ENCODE measurements around the gene ZBED1. TPM values are rescaled to one million over a fixed set of nuclear protein-coding genes. Genes with fewer than 3 reads are reported as not detected.

The ZBED1 gene
- total and polyA plus RNA-seq, 4 donors = 15.9 to 49.0 (median 26.9) TPM

DNA sequence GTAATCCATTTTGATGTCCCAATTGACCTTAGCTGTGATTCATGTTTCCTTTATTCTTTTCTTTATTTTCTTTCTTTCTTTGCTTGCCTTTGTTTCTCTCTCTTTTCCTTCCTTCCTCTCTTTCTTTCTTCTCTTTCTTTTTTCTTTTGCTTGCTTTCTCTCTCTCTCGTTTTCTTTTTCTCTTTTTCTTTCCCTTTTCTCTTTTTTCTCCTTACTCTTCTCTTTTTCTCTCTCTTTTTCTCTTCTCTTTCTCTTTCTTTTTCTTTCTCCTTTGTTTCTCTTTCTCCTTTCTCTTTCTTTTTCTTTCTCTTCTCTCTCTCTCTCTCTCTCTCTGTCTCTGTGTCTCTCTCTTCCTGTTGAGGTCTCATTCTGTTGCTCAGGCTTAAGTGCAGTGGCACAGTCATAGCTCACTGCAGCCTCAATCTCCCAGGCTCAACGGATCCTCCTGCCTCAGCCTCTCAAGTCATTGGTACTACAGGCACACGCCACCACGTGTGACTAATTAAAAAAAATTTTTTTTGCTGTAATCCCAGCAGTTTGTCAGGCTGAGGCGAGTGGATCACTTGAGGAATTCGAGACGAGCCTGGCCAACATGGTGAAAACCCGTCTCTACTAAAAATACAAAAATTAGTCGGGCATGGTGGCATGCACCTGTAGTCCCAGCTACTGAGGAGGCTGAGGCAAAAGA, 8.0 kb upstream of the ZBED1 start:
- no peak for TF ChIP-seq EGR1 (IDR thresholded peaks at IDR 0.05; ENCODE audit: low read depth in 2 of 2)
- TF ChIP-seq JUND (IDR thresholded peaks at IDR 0.05) = no peak
- TF ChIP-seq, protein P1, sequence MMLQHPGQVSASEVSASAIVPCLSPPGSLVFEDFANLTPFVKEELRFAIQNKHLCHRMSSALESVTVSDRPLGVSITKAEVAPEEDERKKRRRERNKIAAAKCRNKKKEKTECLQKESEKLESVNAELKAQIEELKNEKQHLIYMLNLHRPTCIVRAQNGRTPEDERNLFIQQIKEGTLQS (IDR thresholded peaks at IDR 0.05) = no peak
- TF ChIP-seq REST (IDR thresholded peaks at IDR 0.05) = no peak
- no peak for TF ChIP-seq RXRA (IDR thresholded peaks at IDR 0.05)
- no peak for TF ChIP-seq RAD21 (IDR thresholded peaks at IDR 0.05)
- TF ChIP-seq TAF1 (conservative IDR thresholded peaks at IDR 0.05) = no peak
- TF ChIP-seq YY1 (IDR thresholded peaks at IDR 0.05) = no peak
- TF ChIP-seq NR2F2 (IDR thresholded peaks at IDR 0.05) = no peak
- no peak for TF ChIP-seq ZBTB33 (IDR thresholded peaks at IDR 0.05)
- no peak for TF ChIP-seq HNF4A (conservative IDR thresholded peaks at IDR 0.05)
- no peak for TF ChIP-seq FOXA2 (IDR thresholded peaks at IDR 0.05)
- no peak for TF ChIP-seq GABPA (IDR thresholded peaks at IDR 0.05 in 1 of 2, conservative IDR thresholded peaks at IDR 0.05 in 1 of 2)
- TF ChIP-seq MAX (IDR thresholded peaks at IDR 0.05) = no peak
- no peak for TF ChIP-seq HNF4G (IDR thresholded peaks at IDR 0.05)
- TF ChIP-seq, protein P2, sequence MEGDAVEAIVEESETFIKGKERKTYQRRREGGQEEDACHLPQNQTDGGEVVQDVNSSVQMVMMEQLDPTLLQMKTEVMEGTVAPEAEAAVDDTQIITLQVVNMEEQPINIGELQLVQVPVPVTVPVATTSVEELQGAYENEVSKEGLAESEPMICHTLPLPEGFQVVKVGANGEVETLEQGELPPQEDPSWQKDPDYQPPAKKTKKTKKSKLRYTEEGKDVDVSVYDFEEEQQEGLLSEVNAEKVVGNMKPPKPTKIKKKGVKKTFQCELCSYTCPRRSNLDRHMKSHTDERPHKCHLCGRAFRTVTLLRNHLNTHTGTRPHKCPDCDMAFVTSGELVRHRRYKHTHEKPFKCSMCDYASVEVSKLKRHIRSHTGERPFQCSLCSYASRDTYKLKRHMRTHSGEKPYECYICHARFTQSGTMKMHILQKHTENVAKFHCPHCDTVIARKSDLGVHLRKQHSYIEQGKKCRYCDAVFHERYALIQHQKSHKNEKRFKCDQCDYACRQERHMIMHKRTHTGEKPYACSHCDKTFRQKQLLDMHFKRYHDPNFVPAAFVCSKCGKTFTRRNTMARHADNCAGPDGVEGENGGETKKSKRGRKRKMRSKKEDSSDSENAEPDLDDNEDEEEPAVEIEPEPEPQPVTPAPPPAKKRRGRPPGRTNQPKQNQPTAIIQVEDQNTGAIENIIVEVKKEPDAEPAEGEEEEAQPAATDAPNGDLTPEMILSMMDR (IDR thresholded peaks at IDR 0.05; ENCODE audit: low read depth, low read length, missing input control) = no peak
- no peak for TF ChIP-seq FOXA1 (IDR thresholded peaks at IDR 0.05)
- TF ChIP-seq SP1 (IDR thresholded peaks at IDR 0.05) = no peak
- Histone ChIP-seq H3K9me3 (ENCODE audit: control insufficient read depth in 4 of 4, low read length in 3 of 4) (no peaks in the 10 kb centered on the region), H3K9ac (ENCODE audit: low read depth in 1 of 2, low read length in 2 of 2) (no peak overlapping the region), H3K27me3 (ENCODE audit: control insufficient read depth in 4 of 4, insufficient read depth in 4 of 4, low read length in 3 of 4) (no peaks in the 10 kb centered on the region), H3K36me3 (ENCODE audit: control insufficient read depth in 4 of 4, insufficient read depth in 3 of 4, low read depth in 1 of 4, low read length in 3 of 4) (no peaks in the 10 kb centered on the region), H3K4me3 (ENCODE audit: low read depth in 1 of 3, low read length in 3 of 3) (no peak overlapping the region), H3K27ac (ENCODE audit: low read depth in 1 of 2, low read length in 2 of 2) (no peak overlapping the region), H3K4me1 (ENCODE audit: control insufficient read depth in 4 of 4, insufficient read depth in 4 of 4, low read length in 3 of 4) (no peaks in the 10 kb centered on the region)
- 89% methylated on average over 9 of the region's 9 CpGs for WGBS
- DNase-seq (ENCODE audit: low spot score) = no peak
